NCI-H146 treated with DMSO at 0.1 percent for 48 hours (cell line): ENCODE measurements around the gene SCNN1G.
A peak's percentile ranks its signal among the peaks of the same experiment; 100 is the strongest.

Experiments used
- DNase-seq: peaks from one replicate; lab custom pipeline; 2025; ENCODE audit not compliant: unreplicated experiment; lab: John Stamatoyannopoulos, UW

The SCNN1G gene

GRCh38 chr16:23152386-23153178 lies 30.0 kb upstream of the SCNN1G start:
- DNase-seq = no peak

GRCh38 chr16:23155445-23156049 lies 27.0 kb upstream of the SCNN1G start:
- no peak for DNase-seq

GRCh38 chr16:23156110-23156509 lies 26.4 kb upstream of the SCNN1G start:
- no peak for DNase-seq

GRCh38 chr16:23156946-23157460 lies 25.5 kb upstream of the SCNN1G start:
- DNase-seq = no peak

GRCh38 chr16:23158114-23158513 lies 24.4 kb upstream of the SCNN1G start:
- DNase-seq = no peak

GRCh38 chr16:23160082-23160481 lies 22.5 kb upstream of the SCNN1G start:
- DNase-seq = no peak

GRCh38 chr16:23160574-23160973 lies 22.0 kb upstream of the SCNN1G start:
- DNase-seq = no peak

GRCh38 chr16:23163921-23164320 lies 18.6 kb upstream of the SCNN1G start:
- no peak for DNase-seq

GRCh38 chr16:23164736-23165135 lies 17.8 kb upstream of the SCNN1G start:
- no peak for DNase-seq

- DNase-seq = no peak
These were observed 10.0 kb upstream of the SCNN1G start for GRCh38 chr16:23172583-23172982.

- no peak for DNase-seq
These were observed 9.6 kb upstream of the SCNN1G start for GRCh38 chr16:23172994-23173393.

GRCh38 chr16:23174622-23175021 lies 7.9 kb upstream of the SCNN1G start:
- DNase-seq = no peak

- DNase-seq = no peak
These were observed 6.9 kb upstream of the SCNN1G start for GRCh38 chr16:23175651-23176050.

GRCh38 chr16:23181506-23181905 lies 1.0 kb upstream of the SCNN1G start:
- no peak for DNase-seq

- DNase-seq = peak; percentile 90
These were observed 303 bp upstream of the SCNN1G start for GRCh38 chr16:23182206-23182678.

GRCh38 chr16:23183543-23183862 lies 958 bp downstream of the SCNN1G start:
- no peak for DNase-seq

GRCh38 chr16:23185656-23186055 lies 3.1 kb downstream of the SCNN1G start:
- no peak for DNase-seq

- no peak for DNase-seq
These were observed 3.6 kb downstream of the SCNN1G start for GRCh38 chr16:23186171-23186570.

GRCh38 chr16:23187341-23187740 lies 4.8 kb downstream of the SCNN1G start:
- no peak for DNase-seq

- no peak for DNase-seq
These were observed 6.4 kb downstream of the SCNN1G start for GRCh38 chr16:23188911-23189310.

- DNase-seq = no peak
These were observed 12.1 kb downstream of the SCNN1G start for GRCh38 chr16:23194497-23195221.
